ENCODE measurements around the gene CHAC1. TPM values are rescaled to one million over a fixed set of nuclear protein-coding genes. Genes with fewer than 3 reads are reported as not detected.

Gene CHAC1
- total RNA-seq, 1 donor from 2014 or later, result 24.7 TPM

Other genes starting within 250 kb of the CHAC1 start
- gene RMDN3, start 198.2 kb upstream of the CHAC1 start, total RNA-seq, result 15.0 and 20.1 TPM in 2 replicates
- gene GCHFR, start 189.4 kb upstream of the CHAC1 start, total RNA-seq, result 12.4 and 13.8 TPM in 2 replicates
- 1.8 and 2.7 TPM in 2 replicates for gene C15orf62, start 183.5 kb upstream of the CHAC1 start, total RNA-seq
- 30.3 and 34.0 TPM in 2 replicates for gene ZFYVE19, start 146.4 kb upstream of the CHAC1 start, total RNA-seq
- gene DNAJC17, start 146.0 kb upstream of the CHAC1 start, total RNA-seq, result 21.1 and 30.7 TPM in 2 replicates
- not detected in 2 replicates for gene PPP1R14D, start 124.8 kb upstream of the CHAC1 start, total RNA-seq
- gene SPINT1, start 109.4 kb upstream of the CHAC1 start, total RNA-seq, result 145 and 191 TPM in 2 replicates
- 7.1 and 38.7 TPM in 2 replicates for gene RHOV, start 79.2 kb upstream of the CHAC1 start, total RNA-seq
- 26.3 and 30.6 TPM in 2 replicates for gene VPS18, start 59.0 kb upstream of the CHAC1 start, total RNA-seq
- gene DLL4, start 24.1 kb upstream of the CHAC1 start, total RNA-seq, result 0.13 TPM in 1 of 2 replicates, not detected in the other
- 18.1 and 23.7 TPM in 2 replicates for gene INO80, start 162.8 kb downstream of the CHAC1 start, total RNA-seq